Common myeloid progenitor, CD34-positive (primary cell): ENCODE measurements around the gene FCRL1.

Experiments
- CTCF ChIA-PET: fragments of 350-600 bp; sonication (Branson Sonifier 250); formaldehyde crosslinking; loops from one replicate; lab custom pipeline; 2021; ENCODE audit warnings: antibody characterized with exemption; lab: Charles Lee
- POLR2A ChIA-PET: fragments of 350-600 bp; sonication (Branson Sonifier 250); formaldehyde crosslinking; loops from one replicate; lab custom pipeline; 2021; ENCODE audit warnings: antibody characterized with exemption; lab: Charles Lee
- DNase-seq, 3 donors: peaks; one replicate each; pipeline versions ENCODE4 v3.0.0 to v3.0.0-alpha.2; 2013
- H3K27ac ChIP-seq, 2 experiments: 1 replicate in 1 of 2; 2 replicates in 1 of 2; pipeline ENCODE4 v1.7.0; 2013; ENCODE audit warnings: inconsistent platforms in 2 of 2, low read length in 2 of 2, mild to moderate bottlenecking in 2 of 2, low read depth in 1 of 2, moderate library complexity in 1 of 2; ENCODE audit not compliant: severe bottlenecking in 2 of 2, insufficient read depth in 1 of 2, poor library complexity in 1 of 2
- H3K27me3 ChIP-seq, 5 experiments: replicated peaks in 2 of 5; 1 replicate in 3 of 5; 2 replicates in 2 of 5; pipeline versions ENCODE4 v1.6.1 to v1.7.0; 2013; ENCODE audit warnings: low read length in 4 of 5, mild to moderate bottlenecking in 2 of 5, moderate library complexity in 2 of 5, inconsistent platforms in 1 of 5; ENCODE audit not compliant: insufficient read depth in 5 of 5, control insufficient read depth in 4 of 5
- H3K36me3 ChIP-seq, 4 experiments: 1 replicate in 2 of 4; 2 replicates in 2 of 4; pipeline versions ENCODE4 v1.6.1 to v1.7.0; 2013; ENCODE audit warnings: low read length in 3 of 4, control low read depth in 1 of 4, mild to moderate bottlenecking in 1 of 4; ENCODE audit not compliant: control insufficient read depth in 4 of 4, insufficient read depth in 4 of 4
- H3K4me1 ChIP-seq, 4 experiments: 1 replicate in 3 of 4; 2 replicates in 1 of 4; pipeline versions ENCODE4 v1.6.1 to v1.7.1; 2013; ENCODE audit warnings: low read length in 3 of 4, mild to moderate bottlenecking in 3 of 4, control low read depth in 1 of 4, inconsistent platforms in 1 of 4, moderate library complexity in 1 of 4; ENCODE audit not compliant: control insufficient read depth in 4 of 4, insufficient read depth in 4 of 4; ENCODE audit errors: control extremely low read depth in 1 of 4
- H3K4me3 ChIP-seq, 7 experiments: 1 replicate in 4 of 7; 2 replicates in 3 of 7; pipeline versions ENCODE4 v1.5.1 to v1.7.0; 2013; ENCODE audit warnings: mild to moderate bottlenecking in 7 of 7, low read length in 6 of 7, moderate library complexity in 6 of 7, inconsistent platforms in 2 of 7, low read depth in 2 of 7, control low read depth in 1 of 7; ENCODE audit not compliant: insufficient read depth in 4 of 7, control insufficient read depth in 1 of 7; ENCODE audit errors: extremely low read depth in 1 of 7
- H3K9me3 ChIP-seq, 5 experiments: 1 replicate in 4 of 5; 2 replicates in 1 of 5; pipeline versions ENCODE4 v1.6.1 to v1.7.1; 2013; ENCODE audit warnings: low read length in 4 of 5, mild to moderate bottlenecking in 2 of 5, inconsistent platforms in 1 of 5, low read depth in 1 of 5, moderate library complexity in 1 of 5; ENCODE audit not compliant: control insufficient read depth in 4 of 5, insufficient read depth in 2 of 5; ENCODE audit errors: control extremely low read depth in 1 of 5
- WGBS: methylation state at CpG from one replicate; pipeline ENCODE4 v1.1.5; 2013; ENCODE audit not compliant: insufficient coverage; 5-methylcytosine and 5-hydroxymethylcytosine counted together

Gene FCRL1

GRCh38 chr1:157766792-157767191, 53.1 kb downstream of the FCRL1 start:
- H3K4me1 ChIP-seq: peaks cover 9 to 19% (median 18%) of the 10 kb centered on the region in 4 experiments
- POLR2A ChIA-PET: no interaction called here
- peaks cover 0 to 2% (median 0%) of the 10 kb centered on the region in 5 experiments for H3K9me3 ChIP-seq
- no peak overlapping the region for H3K4me3 ChIP-seq
- H3K27ac ChIP-seq: no peak overlapping the region
- H3K27me3 ChIP-seq: no peaks in the 10 kb centered on the region
- CTCF ChIA-PET: no interaction called here
- no peak for DNase-seq
- H3K36me3 ChIP-seq: no peaks in the 10 kb centered on the region

DNA sequence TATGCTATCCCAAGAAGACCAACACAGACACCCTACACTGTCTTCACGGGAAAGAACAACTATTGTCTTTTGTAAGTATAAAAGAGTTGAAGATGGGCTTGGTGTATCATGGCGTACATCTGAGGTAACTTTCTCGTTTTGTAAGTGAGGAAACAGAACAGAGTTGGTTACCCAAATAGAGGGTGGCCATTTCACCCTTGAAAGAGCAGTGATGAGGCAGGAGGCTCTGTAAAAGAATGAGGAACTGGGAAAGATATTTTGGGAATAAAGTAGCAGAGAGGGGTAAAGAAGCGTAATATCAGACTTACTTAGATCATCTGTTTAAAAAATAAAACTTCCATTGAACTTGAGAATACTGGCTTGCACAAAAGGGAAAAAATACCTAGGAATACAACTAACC, 61.9 kb downstream of the FCRL1 start:
- Histone ChIP-seq H3K4me1 (no peaks in the 10 kb centered on the region), H3K9me3 (peaks cover 0 to 11% (median 4%) of the 10 kb centered on the region in 5 experiments), H3K27ac (no peak overlapping the region), H3K27me3 (no peaks in the 10 kb centered on the region), H3K36me3 (no peaks in the 10 kb centered on the region), H3K4me3 (no peak overlapping the region)
- DNase-seq: no peak
- POLR2A ChIA-PET: no interaction called here
- 95% methylated on average over 2 of the region's 4 CpGs for WGBS
- CTCF ChIA-PET: no interaction called here

DNA sequence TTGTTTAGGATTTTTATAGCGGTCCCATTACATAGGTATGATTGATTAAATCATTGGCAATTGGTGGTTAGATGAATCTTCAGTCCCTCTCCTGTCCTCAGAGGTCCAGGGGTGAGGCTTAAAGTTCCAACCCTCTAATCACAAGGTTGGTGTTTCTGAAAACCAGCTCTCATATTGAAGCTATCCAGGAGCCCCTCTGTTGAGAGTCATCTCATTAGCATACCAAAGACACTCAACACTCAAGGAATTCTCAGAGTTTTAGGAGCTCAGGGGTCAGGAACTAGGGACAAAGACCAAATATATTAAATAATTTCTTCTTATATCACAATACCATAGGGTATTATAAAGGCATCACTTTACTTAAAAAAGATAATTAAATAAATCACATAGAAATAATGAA, 66.3 kb downstream of the FCRL1 start:
- ChIA-PET CTCF (interaction anchor here (0.8 to 0.9 kb wide), 2 partner anchors 19 to 182 kb away, joined by 3 read pairs; no protein-coding TSS in a partner anchor), POLR2A (no interaction called here)
- H3K36me3 ChIP-seq: no peaks in the 10 kb centered on the region
- no peak for DNase-seq
- H3K9me3 ChIP-seq: peaks cover 0 to 2% (median under 1%) of the 10 kb centered on the region in 5 experiments
- no peak overlapping the region for H3K4me3 ChIP-seq
- H3K4me1 ChIP-seq: no peaks in the 10 kb centered on the region
- no peak overlapping the region for H3K27ac ChIP-seq
- no peaks in the 10 kb centered on the region for H3K27me3 ChIP-seq
- 100% methylated on average over 1 of the region's 1 CpG for WGBS

GRCh38 chr1:157751283-157751682, 68.6 kb downstream of the FCRL1 start:
- ChIA-PET CTCF (interaction anchor here (0.6 to 2.9 kb wide), 3 partner anchors 9 to 171 kb away, joined by 3 to 10 read pairs (median 6); no protein-coding TSS in a partner anchor), POLR2A (no interaction called here)
- WGBS: 88% methylated on average over 3 of the region's 3 CpGs
- H3K4me3 ChIP-seq: no peak overlapping the region
- H3K9me3 ChIP-seq: no peaks in the 10 kb centered on the region
- no peaks in the 10 kb centered on the region for H3K36me3 ChIP-seq
- H3K4me1 ChIP-seq: peaks cover 7 to 11% (median 10%) of the 10 kb centered on the region in 4 experiments
- H3K27ac ChIP-seq: no peak overlapping the region
- no peaks in the 10 kb centered on the region for H3K27me3 ChIP-seq
- DNase-seq: no peak

- no peak for DNase-seq
- H3K4me3 ChIP-seq: no peak overlapping the region
- no peaks in the 10 kb centered on the region for H3K36me3 ChIP-seq
- WGBS: no CpG with 5 or more reads among the region's 3 CpGs
- POLR2A ChIA-PET: no interaction called here
- CTCF ChIA-PET: interaction anchor here (0.8 kb wide), 1 partner anchor 11 kb away, joined by 3 read pairs; no protein-coding TSS in a partner anchor
- no peaks in the 10 kb centered on the region for H3K9me3 ChIP-seq
- H3K4me1 ChIP-seq: peaks cover 7 to 11% (median 10%) of the 10 kb centered on the region in 4 experiments
- no peak overlapping the region for H3K27ac ChIP-seq
- H3K27me3 ChIP-seq: no peaks in the 10 kb centered on the region
Observed at GRCh38 chr1:157748262-157748817, 71.6 kb downstream of the FCRL1 start.
